Hematopoietic multipotent progenitor cell (in vitro differentiated cells): ENCODE measurements around the gene ZDHHC13. TPM values are rescaled to one million over a fixed set of nuclear protein-coding genes. Genes with fewer than 3 reads are reported as not detected.

Source experiments
- DNase-seq, 3 donors: peaks; one replicate each; pipeline ENCODE4 v3.0.0-alpha.2; 2011 to 2015; ENCODE audit warnings: low read depth in 2 of 3, low spot score in 2 of 3
- total RNA-seq: library from RNA; depleted of rRNA; stranded (reverse); fragments of >200 nt; gene quantifications from one replicate; pipeline ENCODE4 v1.2.3, GENCODE V29; 2012

ZDHHC13 gene, protein sequence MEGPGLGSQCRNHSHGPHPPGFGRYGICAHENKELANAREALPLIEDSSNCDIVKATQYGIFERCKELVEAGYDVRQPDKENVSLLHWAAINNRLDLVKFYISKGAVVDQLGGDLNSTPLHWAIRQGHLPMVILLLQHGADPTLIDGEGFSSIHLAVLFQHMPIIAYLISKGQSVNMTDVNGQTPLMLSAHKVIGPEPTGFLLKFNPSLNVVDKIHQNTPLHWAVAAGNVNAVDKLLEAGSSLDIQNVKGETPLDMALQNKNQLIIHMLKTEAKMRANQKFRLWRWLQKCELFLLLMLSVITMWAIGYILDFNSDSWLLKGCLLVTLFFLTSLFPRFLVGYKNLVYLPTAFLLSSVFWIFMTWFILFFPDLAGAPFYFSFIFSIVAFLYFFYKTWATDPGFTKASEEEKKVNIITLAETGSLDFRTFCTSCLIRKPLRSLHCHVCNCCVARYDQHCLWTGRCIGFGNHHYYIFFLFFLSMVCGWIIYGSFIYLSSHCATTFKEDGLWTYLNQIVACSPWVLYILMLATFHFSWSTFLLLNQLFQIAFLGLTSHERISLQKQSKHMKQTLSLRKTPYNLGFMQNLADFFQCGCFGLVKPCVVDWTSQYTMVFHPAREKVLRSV
- 12.9 TPM for total RNA-seq

GRCh38 chr11:19116971-19117759 is at the start of gene ZDHHC13:
ZDHHC13 (plus strand) TSS chr11:19117168; CDS start chr11:19117250, 82 bp downstream.
- DNase-seq, result peak; percentile 73 to 91 (median 88)

- peak; percentile 14 to 85 (median 71) for DNase-seq
Measured at GRCh38 chr11:19071255-19071654, 45.7 kb upstream of the ZDHHC13 start.

GRCh38 chr11:19072464-19072863 is 44.5 kb upstream of the ZDHHC13 start:
- no peak for DNase-seq

DNA sequence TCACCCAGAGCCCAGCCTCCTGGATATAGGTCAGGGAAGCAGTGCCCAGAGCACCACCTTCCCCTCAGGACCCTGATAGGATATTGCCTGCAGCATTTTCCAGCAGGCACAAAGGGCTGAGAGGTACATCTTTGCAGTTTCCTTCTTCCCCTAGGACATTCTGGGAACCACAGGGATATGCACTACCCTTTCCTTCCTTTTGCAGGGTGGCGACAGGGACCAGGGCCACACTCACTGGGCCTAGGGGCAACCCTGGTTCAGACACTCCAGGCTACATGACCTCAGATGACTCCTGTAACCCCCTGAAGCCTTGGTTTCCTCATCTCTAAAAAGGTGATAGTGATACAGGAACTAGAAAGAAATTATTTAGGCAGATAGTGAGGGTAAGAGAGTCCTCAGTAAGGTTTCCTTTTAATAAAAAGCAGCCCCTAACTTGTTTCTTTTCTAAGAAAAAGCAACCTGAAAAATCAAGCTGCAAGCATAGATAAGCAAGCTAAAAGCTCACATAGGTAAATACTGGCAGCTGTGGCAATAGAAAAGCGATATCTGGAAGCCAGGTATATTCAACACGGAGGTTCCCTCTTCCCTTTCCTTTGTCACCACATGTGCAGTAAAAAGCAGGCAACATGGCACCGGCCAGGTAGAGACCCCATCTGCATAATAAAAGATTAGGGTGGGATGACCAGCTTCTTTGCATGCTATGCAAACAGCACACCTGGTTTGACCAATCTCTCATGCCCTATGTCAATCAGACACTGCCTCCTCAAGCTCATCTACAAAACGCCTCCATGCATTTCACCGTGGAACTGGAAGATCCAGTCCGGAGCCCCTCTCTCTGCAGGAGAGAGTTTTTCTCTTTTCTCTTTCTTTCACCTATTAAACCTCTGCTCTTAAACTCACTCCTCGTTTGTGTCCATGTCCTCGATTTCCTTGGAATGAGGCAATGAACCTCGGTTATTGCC is 43.2 kb upstream of the ZDHHC13 start:
- no peak for DNase-seq

DNA sequence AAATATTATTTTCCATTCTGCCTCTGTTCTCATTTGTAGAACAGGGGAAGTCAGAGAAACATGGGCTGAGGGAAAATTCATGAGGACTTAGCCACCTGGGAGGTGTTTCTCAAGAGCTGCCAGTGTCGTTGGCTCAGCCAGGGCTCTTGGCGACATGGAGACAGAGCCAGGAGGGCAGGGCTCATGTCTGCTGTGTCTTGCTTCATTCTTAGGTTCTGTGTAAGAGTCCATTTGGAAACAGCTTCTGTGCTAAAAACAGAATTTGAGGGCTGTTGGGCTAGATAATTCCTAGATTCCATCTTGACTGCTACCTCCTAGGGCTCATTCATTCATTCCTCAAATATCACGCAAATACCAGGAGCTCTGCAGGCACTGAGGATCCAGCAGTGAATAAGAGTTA is 41.3 kb upstream of the ZDHHC13 start:
- no peak for DNase-seq

GRCh38 chr11:19076744-19077589 is 40.0 kb upstream of the ZDHHC13 start:
- peak; percentile 16 to 77 (median 24) for DNase-seq

DNA sequence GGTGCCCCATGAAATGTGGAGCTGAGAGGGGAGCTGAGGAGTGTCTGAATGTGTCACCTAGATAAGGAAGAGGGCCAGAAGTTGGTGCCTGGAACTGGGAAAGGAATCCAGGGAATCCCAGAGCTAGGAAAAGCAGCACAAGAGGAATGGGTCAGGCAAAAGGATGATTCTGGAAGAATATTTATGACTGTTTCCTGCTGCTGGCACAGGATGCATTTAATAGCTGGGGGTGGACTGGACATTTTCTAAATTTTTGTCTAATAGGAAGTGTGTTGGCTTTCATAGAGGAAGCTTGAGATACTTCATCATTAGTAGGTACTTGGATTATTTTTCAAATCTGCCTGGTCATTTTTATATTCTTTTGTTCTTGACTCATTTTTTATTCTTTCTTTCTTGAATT is 39.0 kb upstream of the ZDHHC13 start:
- DNase-seq, result no peak

DNA sequence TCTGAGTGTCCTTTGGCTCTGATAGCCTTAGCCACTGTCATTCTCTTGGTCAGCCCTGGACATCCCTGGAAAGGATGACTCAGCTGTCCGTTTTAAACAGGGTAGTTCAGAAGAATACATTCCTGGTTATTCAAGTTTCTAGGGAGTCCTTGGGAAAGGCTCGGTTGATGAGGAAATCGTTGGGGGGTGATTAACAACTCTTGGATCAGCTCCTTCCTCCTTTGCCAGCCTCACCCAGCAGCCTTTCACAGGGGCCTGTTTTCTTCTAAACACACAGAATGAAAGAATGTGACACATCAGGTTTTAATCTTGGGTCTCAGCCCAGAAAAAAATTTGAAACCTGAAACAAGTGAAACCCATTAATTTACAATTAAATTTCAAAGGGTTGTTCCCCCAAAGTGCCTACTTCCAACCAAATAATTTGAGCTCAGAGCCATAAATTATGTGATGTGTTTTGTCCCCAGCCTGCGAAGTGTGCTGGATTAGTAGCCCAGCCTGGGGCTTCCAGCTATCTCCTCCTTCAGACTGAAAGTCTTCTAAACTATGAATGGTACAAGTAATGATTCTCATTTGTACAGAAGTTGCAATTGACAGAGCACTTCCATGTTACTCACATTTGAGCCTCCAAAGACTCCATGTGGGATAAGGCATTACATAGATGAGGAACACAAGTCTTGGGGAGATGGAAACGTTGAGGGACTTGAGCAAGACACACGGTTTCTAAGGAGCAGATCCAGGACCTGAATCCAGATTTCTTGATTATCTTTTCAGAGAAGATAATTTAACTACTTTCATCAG is 37.1 kb upstream of the ZDHHC13 start:
- DNase-seq, result no peak

DNA sequence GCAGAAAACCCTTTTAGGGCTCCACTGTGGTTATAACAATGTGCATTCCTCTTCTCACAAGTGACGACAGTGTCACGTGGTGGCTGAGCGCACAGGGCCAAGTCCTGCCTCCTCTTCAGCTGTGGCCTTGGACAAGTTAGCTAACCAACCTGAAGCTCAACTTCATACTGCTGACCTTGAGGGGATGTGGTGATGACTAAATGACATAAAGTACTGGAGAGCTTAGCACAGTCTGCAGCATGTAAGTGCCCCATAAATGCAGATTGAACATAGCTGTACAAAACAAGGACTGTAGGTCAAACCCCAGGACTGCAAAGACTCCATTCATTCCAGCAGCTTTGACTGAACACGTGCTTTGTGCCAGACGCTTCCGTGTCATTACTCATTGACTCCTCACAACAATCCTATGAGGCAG is 36.4 kb upstream of the ZDHHC13 start:
- no peak for DNase-seq

- DNase-seq, result no peak
Measured at GRCh38 chr11:19083166-19083565, 33.8 kb upstream of the ZDHHC13 start.

DNA sequence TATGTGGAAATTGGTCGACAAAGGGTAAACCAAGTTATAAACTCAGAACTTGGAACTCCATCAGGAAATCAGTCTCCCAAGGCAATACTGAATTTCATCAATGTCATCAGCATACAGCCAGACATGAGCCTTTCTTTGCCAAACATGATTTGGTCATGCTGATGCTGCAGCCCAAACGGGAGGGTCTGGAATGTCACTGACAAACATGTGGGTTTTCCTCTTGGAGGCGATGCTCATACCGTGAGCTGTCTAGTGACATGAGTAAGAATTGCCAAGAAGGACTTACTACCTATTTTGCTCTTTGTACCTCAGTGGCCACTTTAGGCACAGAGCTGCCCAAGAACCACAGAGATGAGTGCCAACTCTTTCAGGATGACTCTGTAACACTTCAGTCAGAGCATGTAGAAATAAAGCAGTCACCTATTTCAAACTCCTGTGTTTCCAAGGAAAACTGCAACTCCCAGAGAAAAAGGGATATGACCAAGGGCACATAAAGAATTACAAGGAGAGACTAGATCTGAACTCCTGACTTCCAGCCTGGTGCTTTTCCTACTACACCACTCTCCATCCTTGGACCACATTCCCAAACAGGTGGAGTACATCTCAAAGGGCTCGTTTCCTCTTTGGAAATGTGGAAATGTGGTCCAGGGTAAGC is 32.2 kb upstream of the ZDHHC13 start:
- DNase-seq, result no peak

GRCh38 chr11:19087658-19088057 is 29.3 kb upstream of the ZDHHC13 start:
- no peak for DNase-seq

DNA sequence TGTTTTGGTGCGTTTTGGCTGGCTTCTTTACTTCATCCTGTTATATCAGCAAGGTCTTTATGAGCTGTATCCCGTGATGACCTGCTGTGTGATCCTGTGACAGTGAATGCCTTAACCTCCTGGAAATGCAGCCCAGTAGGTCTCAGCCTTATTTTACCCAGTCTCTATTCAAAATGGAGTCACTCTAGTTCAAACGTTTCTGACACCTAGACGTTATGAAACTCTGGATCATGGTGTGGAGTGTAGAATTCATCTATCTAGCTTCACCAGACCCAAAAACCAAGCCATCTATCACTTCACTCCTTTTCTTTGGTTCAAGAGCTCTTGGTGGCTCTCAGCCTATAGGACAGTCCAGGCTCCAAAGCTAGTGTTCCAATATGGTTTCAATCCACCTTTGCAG is 28.2 kb upstream of the ZDHHC13 start:
- DNase-seq, result no peak

DNA sequence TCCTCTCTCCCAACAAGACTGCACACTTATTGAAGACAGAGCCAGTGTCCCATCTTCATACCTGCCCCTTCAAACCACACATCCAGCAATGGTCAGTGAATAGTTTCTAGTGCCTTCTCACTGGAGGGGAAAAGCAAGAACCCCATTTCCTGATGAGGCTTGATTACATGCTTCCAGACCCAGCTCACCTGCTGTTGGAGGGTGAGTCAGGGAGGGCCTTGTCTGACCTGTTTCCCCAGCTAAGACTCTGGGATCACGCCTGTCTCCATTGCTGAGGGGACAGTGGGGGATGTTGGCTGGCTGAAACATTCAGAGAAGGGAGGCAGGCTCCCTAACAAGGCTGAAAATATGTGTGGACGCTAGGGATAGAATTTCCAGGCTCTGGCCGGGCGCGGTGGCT is 27.5 kb upstream of the ZDHHC13 start:
- no peak for DNase-seq

DNA sequence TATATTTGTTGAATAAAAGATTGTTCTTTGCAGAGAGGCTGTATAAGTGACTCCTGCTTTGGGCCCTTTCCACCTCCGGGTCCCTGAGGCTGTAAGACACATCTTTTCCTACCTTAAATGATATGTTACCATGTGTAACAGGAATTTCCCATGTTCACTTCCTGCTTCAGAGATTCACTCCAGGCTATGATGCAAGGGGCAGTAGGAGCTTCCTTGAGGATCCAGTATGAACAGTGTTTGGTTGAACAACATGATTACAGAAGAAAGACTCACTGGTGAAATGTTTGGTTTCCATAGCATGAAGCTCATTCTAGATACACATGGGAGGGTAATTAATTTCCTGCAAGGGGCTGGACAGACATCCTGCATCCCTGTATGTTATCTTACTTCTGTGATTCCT is 25.6 kb upstream of the ZDHHC13 start:
- no peak for DNase-seq

- no peak for DNase-seq
Measured at GRCh38 chr11:19092342-19092741, 24.6 kb upstream of the ZDHHC13 start.

DNA sequence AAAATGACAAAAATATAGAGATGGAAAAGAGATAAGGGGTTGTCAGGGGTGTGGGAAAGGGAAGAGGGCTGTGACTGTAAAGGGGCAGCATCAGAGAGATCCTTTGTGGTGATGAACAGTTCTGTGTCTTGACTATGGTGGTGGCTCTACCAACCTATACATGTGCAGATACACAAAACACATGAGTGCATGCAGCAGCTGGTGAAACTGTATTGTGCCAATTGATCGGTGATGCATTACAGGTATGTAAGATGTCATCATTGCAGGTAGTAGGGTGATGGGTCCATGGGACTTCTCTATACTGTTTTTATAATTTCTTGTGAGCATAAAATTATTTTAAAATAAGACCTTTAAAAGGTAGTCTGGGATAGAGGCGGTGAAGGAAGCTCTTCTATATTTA is 24.1 kb upstream of the ZDHHC13 start:
- no peak for DNase-seq

DNA sequence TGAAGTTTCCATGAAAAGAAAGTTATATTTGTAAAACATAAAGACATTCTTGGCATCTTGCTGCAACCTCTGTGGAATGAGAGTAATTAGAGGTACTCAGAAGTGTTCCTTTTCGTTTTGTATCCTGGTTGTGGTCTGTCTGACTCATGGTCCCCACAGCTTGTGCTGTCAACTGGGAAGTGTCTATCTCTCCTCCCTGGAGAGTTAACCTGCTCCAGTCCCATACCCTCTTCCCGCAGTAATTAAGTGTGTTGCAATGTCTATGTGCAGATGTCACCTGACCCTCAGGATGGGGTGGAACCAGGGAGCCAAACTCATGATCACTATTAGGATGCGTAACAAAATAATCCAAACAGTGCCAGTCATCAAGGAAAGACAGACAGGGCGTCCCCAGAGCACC is 23.0 kb upstream of the ZDHHC13 start:
- no peak for DNase-seq
